ENCODE data around the gene RPAP2. TPM values are rescaled to one million over a fixed set of nuclear protein-coding genes. Genes with fewer than 3 reads are reported as not detected.

The RPAP2 gene
- total RNA-seq, 1 experiment from 2014 or later = 19.8 TPM

DNA sequence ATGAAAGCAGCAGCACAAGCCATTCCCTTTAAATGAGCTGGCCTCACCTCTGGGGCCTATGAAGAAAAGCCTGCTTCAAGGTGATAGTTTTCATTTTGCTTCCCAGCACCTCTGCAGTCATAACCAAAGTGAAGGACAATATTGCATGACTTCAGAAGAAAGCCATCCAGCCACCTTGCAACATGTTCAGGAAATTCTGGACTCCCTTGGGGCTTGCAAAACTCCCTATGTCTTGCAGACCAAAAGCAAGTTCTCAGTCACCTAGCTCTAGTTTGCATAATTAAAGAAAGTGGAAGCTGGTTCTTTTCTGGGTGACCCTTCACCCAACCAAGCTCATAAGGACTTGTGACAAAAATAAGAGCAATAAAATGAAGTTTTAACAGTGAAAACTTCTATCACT lies 100.2 kb downstream of the RPAP2 start:
- ChIA-PET POLR2A (no interaction called here), CTCF (no interaction called here)
- Mint-ChIP-seq H3K4me3 (no peak overlapping the region), H3K27me3 (ENCODE audit: low read depth) (peaks cover 5% of the 10 kb centered on the region), H3K36me3 (peaks cover 13% of the 10 kb centered on the region), H3K27ac (no peak overlapping the region), H3K4me1 (no peaks in the 10 kb centered on the region), H3K9me3 (peaks cover 34% of the 10 kb centered on the region)
- no peak for ATAC-seq
- no peak for DNase-seq (ENCODE audit: low spot score)
- no peak for TF ChIP-seq SMAD3 (CRISPR knock-in tag; IDR thresholded peaks at IDR 0.05; ENCODE audit: borderline replicate concordance)
- no peak for TF ChIP-seq ATF1 (CRISPR knock-in tag; IDR thresholded peaks at IDR 0.05)
- TF ChIP-seq, protein P1, sequence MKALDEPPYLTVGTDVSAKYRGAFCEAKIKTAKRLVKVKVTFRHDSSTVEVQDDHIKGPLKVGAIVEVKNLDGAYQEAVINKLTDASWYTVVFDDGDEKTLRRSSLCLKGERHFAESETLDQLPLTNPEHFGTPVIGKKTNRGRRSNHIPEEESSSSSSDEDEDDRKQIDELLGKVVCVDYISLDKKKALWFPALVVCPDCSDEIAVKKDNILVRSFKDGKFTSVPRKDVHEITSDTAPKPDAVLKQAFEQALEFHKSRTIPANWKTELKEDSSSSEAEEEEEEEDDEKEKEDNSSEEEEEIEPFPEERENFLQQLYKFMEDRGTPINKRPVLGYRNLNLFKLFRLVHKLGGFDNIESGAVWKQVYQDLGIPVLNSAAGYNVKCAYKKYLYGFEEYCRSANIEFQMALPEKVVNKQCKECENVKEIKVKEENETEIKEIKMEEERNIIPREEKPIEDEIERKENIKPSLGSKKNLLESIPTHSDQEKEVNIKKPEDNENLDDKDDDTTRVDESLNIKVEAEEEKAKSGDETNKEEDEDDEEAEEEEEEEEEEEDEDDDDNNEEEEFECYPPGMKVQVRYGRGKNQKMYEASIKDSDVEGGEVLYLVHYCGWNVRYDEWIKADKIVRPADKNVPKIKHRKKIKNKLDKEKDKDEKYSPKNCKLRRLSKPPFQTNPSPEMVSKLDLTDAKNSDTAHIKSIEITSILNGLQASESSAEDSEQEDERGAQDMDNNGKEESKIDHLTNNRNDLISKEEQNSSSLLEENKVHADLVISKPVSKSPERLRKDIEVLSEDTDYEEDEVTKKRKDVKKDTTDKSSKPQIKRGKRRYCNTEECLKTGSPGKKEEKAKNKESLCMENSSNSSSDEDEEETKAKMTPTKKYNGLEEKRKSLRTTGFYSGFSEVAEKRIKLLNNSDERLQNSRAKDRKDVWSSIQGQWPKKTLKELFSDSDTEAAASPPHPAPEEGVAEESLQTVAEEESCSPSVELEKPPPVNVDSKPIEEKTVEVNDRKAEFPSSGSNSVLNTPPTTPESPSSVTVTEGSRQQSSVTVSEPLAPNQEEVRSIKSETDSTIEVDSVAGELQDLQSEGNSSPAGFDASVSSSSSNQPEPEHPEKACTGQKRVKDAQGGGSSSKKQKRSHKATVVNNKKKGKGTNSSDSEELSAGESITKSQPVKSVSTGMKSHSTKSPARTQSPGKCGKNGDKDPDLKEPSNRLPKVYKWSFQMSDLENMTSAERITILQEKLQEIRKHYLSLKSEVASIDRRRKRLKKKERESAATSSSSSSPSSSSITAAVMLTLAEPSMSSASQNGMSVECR (CRISPR knock-in tag; IDR thresholded peaks at IDR 0.05; ENCODE audit: borderline replicate concordance) = no peak
- no peak for TF ChIP-seq CREM (CRISPR knock-in tag; IDR thresholded peaks at IDR 0.05)
- TF ChIP-seq ZNF317 (CRISPR knock-in tag; IDR thresholded peaks at IDR 0.05; ENCODE audit: borderline replicate concordance, low read depth) = no peak
- no peak for TF ChIP-seq STAT6 (CRISPR knock-in tag; conservative IDR thresholded peaks at IDR 0.05; ENCODE audit: low read depth)
- TF ChIP-seq, protein P2, sequence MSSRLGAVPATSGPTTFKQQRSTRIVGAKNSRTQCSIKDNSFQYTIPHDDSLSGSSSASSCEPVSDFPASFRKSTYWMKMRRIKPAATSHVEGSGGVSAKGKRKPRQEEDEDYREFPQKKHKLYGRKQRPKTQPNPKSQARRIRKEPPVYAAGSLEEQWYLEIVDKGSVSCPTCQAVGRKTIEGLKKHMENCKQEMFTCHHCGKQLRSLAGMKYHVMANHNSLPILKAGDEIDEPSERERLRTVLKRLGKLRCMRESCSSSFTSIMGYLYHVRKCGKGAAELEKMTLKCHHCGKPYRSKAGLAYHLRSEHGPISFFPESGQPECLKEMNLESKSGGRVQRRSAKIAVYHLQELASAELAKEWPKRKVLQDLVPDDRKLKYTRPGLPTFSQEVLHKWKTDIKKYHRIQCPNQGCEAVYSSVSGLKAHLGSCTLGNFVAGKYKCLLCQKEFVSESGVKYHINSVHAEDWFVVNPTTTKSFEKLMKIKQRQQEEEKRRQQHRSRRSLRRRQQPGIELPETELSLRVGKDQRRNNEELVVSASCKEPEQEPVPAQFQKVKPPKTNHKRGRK (CRISPR knock-in tag; IDR thresholded peaks at IDR 0.05; ENCODE audit: borderline replicate concordance) = no peak
- TF ChIP-seq, protein P3, sequence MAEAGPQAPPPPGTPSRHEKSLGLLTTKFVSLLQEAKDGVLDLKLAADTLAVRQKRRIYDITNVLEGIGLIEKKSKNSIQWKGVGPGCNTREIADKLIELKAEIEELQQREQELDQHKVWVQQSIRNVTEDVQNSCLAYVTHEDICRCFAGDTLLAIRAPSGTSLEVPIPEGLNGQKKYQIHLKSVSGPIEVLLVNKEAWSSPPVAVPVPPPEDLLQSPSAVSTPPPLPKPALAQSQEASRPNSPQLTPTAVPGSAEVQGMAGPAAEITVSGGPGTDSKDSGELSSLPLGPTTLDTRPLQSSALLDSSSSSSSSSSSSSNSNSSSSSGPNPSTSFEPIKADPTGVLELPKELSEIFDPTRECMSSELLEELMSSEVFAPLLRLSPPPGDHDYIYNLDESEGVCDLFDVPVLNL (CRISPR knock-in tag; IDR thresholded peaks at IDR 0.05; ENCODE audit: borderline replicate concordance, low read depth) = no peak
- no peak for TF ChIP-seq FOXJ3 (CRISPR knock-in tag; IDR thresholded peaks at IDR 0.05; ENCODE audit: borderline replicate concordance)
- TF ChIP-seq HMGA2 (CRISPR knock-in tag; IDR thresholded peaks at IDR 0.05) = no peak
- no peak for TF ChIP-seq SMAD4 (CRISPR knock-in tag; IDR thresholded peaks at IDR 0.05)
- no peak for TF ChIP-seq NFE2L1 (CRISPR knock-in tag; IDR thresholded peaks at IDR 0.05)
- no peak for TF ChIP-seq MAX (CRISPR knock-in tag; IDR thresholded peaks at IDR 0.05)
- TF ChIP-seq NR1H2 (CRISPR knock-in tag; IDR thresholded peaks at IDR 0.05) = no peak
- TF ChIP-seq GABPB1 (CRISPR knock-in tag; IDR thresholded peaks at IDR 0.05) = no peak
- no peak for TF ChIP-seq ZMAT4 (CRISPR knock-in tag; IDR thresholded peaks at IDR 0.05)
- no peak for TF ChIP-seq NFYB (CRISPR knock-in tag; conservative IDR thresholded peaks at IDR 0.05; ENCODE audit: low read depth)

All from WTC11 (cell line).